Right ventricle myocardium superior (tissue), 1 donor: ENCODE results near the gene PTPRA. TPM values are rescaled to one million over a fixed set of nuclear protein-coding genes. Genes with fewer than 3 reads are reported as not detected.
"Not testable (repeated sequence)": the region's sequence is repeated elsewhere in the genome, so short reads cannot be mapped to it uniquely, and the experiment has no call there.

Experiments
- ATAC-seq: fragments of 200-7000 bp; cut with Tn5 transposase; one replicate; pipeline ENCODE4 v1.9.1; 2020; ENCODE audit warnings: mild to moderate bottlenecking; ENCODE audit not compliant: poor library complexity
- DNase-seq: peaks from one replicate; pipeline ENCODE4 v3.0.0-alpha.2; 2020
- intact Hi-C: fragments of 100-400 bp; cut with DNase I; formaldehyde crosslinking; loops from one replicate; pipeline ENCODE4 v1.11.2; 2022
- total RNA-seq: library from RNA; stranded (reverse); fragmentation: NEBNext Ultra II Directional; extraction: Animal tissue kit (Norgen Biotek cat#: 25700); gene quantifications from one replicate; pipeline ENCODE4 v1.2.1, GENCODE V29; 2021
- donor health status: DM: no; HTN: yes; CAD: no; lungs with severe emphysema.

Gene PTPRA
- total RNA-seq, 1 donor from 2014 or later = 24.2 TPM

GRCh38 chr20:3046677-3047462, 173.6 kb downstream of the PTPRA start:
- intact Hi-C loops = no loop called here
- DNase-seq (no peak), ATAC-seq (no peak)

GRCh38 chr20:3047486-3048419, 174.5 kb downstream of the PTPRA start:
- DNase-seq (no peak), ATAC-seq (no peak)
- intact Hi-C loops = no loop called here

- DNase-seq = no peak
- ATAC-seq = no peak
- intact Hi-C loops = loop anchor here (5.0 kb wide), 1 partner anchor 66 kb away; no protein-coding TSS in a partner anchor
Measured at GRCh38 chr20:3051385-3052019, 178.2 kb downstream of the PTPRA start.

GRCh38 chr20:3059489-3059888, 186.2 kb downstream of the PTPRA start:
- DNase-seq = no peak
- intact Hi-C loops = no loop called here
- ATAC-seq = no peak

GRCh38 chr20:3064119-3064518, 190.8 kb downstream of the PTPRA start:
- ATAC-seq, DNase-seq, intact Hi-C loops: not testable (repeated sequence)

GRCh38 chr20:3067139-3068014, 194.1 kb downstream of the PTPRA start:
- no peak for ATAC-seq

GRCh38 chr20:3068075-3068474, 194.8 kb downstream of the PTPRA start:
- intact Hi-C loops = loop anchor here (5.0 kb wide), 1 partner anchor 44 kb away; no protein-coding TSS in a partner anchor
- DNase-seq = no peak
- ATAC-seq = no peak

More at GRCh38 chr20:3067139-3068014, 194.1 kb downstream of the PTPRA start:
- intact Hi-C loops = loop anchor here (5.0 kb wide), 1 partner anchor 45 kb away; no protein-coding TSS in a partner anchor
- DNase-seq = no peak

GRCh38 chr20:3068986-3069900, 196.0 kb downstream of the PTPRA start:
- DNase-seq (no peak), ATAC-seq (no peak)
- intact Hi-C loops = loop anchor here (5.0 kb wide), 1 partner anchor 43 kb away; no protein-coding TSS in a partner anchor

- intact Hi-C loops = no loop called here
- ATAC-seq (no peak), DNase-seq (no peak)
Measured at GRCh38 chr20:3070725-3071124, 197.4 kb downstream of the PTPRA start.

- DNase-seq = no peak
- intact Hi-C loops = no loop called here
- ATAC-seq = no peak
Measured at GRCh38 chr20:3071266-3071609, 198.0 kb downstream of the PTPRA start.

- peak; percentile 68 for DNase-seq
- peak; percentile 88 for ATAC-seq
- intact Hi-C loops = no loop called here
Measured at GRCh38 chr20:3071610-3072529, 198.6 kb downstream of the PTPRA start, which contains the start of gene OXT. Gene OXT, plus strand, starts transcription at chr20:3071620. Its CDS starts 36 bp downstream, at chr20:3071656.

- ATAC-seq = no peak
- intact Hi-C loops = no loop called here
- no peak for DNase-seq
Measured at GRCh38 chr20:3072530-3073250, 199.4 kb downstream of the PTPRA start.

- ATAC-seq, DNase-seq, intact Hi-C loops: not testable (repeated sequence)
Measured at GRCh38 chr20:3073251-3073643, 200.0 kb downstream of the PTPRA start.

- intact Hi-C loops = no loop called here
- DNase-seq = no peak
- ATAC-seq = no peak
Measured at GRCh38 chr20:3074812-3075211, 201.5 kb downstream of the PTPRA start.

- intact Hi-C loops, DNase-seq, ATAC-seq: not testable (repeated sequence)
Measured at GRCh38 chr20:3075315-3075714, 202.0 kb downstream of the PTPRA start.
